Measurements from ENCODE around the gene GSK3A.
"Not testable (repeated sequence)": the region's sequence is repeated elsewhere in the genome, so short reads cannot be mapped to it uniquely, and the experiment has no call there.

DNA sequence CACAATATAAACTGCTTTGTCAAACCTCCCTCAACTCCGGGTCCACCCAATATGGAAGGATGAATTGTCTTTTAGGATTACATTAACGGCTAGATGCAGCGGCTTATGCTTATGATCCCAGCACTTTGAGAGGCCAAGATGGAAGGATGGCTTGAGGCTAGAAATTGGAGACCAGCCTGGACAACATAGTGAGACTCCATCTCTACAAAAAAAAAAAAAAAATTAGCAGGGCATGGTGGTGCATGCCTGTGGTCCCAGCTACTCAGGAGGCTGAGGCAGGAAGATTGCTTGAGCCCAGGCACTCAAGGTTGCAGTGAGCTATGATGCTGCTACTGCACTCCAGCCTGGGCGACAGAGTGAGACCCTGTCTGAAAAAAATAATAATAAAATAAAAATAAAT lies 23.7 kb upstream of the GSK3A start:
- TF ChIP-seq, protein P1, sequence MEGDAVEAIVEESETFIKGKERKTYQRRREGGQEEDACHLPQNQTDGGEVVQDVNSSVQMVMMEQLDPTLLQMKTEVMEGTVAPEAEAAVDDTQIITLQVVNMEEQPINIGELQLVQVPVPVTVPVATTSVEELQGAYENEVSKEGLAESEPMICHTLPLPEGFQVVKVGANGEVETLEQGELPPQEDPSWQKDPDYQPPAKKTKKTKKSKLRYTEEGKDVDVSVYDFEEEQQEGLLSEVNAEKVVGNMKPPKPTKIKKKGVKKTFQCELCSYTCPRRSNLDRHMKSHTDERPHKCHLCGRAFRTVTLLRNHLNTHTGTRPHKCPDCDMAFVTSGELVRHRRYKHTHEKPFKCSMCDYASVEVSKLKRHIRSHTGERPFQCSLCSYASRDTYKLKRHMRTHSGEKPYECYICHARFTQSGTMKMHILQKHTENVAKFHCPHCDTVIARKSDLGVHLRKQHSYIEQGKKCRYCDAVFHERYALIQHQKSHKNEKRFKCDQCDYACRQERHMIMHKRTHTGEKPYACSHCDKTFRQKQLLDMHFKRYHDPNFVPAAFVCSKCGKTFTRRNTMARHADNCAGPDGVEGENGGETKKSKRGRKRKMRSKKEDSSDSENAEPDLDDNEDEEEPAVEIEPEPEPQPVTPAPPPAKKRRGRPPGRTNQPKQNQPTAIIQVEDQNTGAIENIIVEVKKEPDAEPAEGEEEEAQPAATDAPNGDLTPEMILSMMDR (IDR thresholded peaks at IDR 0.05) = not testable (repeated sequence)
- TF ChIP-seq POLR2A (IDR thresholded peaks at IDR 0.05) = not testable (repeated sequence)
